ENCODE measurements around the gene GNG12.

The GNG12 gene

DNA sequence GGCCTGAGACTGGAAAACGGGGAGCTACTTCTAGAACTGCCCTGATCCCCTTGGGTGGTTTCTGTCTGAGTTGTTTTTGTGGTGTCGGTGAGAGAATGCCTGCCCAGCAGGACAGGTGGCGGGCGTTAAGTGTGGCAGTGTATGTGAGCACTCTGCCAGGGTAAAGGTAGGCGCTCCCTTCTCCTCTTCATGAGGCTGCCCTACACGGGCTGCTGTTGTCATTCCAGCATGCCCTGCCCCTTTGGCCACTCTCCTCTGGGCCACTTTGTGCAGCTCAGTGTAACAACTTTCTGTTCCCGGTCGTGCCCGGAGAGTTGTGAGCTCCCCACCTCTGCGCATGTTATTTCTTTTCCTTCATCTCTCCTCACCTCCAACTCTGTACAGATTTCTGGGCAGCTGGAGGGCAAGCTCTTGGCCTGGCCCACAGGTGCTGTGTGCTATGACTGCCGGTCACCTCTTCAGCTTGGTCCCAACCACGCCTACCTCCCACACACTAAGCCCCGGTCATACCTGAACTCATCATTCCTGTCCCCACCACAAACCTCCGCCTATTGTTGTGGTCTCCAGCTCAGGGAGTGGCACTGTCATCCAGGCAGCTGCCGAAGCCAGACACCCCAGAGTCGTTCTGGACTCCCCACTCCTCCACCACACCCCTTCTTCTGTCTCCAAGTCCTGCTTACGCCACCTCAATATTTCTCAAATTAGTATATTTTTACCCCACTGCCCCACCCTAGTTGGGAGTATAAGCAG lies 79.3 kb downstream of the GNG12 start:
- DNase-seq (ENCODE audit: low spot score): no peak

DNA sequence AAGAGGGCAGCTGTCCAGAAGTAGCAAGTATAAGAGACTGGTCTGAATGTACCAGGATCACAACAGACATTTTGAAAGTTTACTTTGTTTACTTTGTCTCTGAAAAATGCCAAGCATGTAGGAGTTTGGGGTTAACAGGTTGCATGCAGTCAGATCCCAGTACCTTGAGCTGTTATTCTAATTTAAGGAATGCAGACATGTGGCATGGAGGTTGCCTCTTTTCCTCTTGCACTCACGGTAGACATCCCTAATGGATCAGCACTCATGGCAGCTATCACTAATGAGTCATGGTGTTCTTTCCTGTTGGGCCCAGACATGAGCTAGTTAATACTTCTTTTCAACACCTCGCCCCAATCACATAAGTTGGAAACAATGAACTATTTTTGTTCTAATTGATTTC lies 81.0 kb downstream of the GNG12 start:
- no peak for DNase-seq (ENCODE audit: low spot score)

DNA sequence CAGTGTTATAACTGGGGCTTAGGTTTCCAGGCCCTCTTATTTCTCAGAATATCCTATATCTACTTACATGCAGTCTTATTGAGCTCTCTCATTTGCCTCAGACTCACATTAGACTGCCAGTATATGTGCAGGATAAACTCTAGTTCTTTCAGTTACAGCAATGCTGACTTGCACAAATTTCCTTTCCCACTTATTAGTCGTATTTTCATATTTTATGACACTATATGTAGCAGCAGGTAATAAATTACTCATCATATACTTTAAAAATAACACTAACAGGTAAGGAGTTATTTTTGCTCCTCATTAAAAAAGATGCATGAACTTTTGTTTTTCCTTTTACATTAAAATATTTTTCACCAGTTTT lies 82.6 kb downstream of the GNG12 start:
- DNase-seq (ENCODE audit: low spot score): no peak

DNA sequence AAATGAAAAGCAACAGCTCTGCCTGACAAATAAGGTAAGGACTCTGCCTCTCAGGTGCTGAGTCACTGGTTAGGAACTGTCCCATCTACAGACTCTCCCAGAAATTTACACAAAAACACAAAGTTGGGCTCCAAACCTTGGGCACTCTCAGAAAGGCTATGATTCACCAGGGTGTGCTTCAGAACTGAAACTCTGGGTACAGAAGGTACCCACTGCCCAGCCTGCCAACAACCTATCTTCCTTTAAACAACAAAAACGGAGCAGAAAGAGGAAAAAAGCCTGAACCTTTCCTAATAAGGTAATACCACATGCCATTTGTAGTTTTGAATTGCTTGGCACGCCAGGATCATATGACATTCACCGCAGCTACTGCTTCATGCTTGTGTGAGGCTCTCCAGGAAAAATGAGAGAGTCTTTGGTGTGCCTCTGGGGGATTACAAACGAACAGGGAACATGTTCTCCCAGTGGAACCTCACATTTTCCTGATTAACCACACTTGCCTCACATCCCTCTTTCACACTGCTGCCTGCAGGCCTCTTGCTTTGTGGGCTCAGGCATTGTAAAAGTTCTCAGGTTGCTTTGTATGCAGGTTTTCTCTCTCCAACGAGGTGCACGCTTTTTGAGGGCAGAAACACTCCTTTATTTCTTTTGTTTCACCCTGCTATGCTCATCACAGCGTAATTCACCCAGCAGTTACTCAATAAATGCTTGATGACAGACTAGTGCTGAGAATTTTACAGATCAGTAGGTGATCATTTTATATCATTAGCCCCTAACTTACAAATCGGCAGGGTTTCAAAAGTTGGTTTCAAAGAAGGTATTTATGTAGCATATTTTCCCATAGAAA lies 83.2 kb downstream of the GNG12 start:
- peak; percentile 75 for DNase-seq (ENCODE audit: low spot score)

DNA sequence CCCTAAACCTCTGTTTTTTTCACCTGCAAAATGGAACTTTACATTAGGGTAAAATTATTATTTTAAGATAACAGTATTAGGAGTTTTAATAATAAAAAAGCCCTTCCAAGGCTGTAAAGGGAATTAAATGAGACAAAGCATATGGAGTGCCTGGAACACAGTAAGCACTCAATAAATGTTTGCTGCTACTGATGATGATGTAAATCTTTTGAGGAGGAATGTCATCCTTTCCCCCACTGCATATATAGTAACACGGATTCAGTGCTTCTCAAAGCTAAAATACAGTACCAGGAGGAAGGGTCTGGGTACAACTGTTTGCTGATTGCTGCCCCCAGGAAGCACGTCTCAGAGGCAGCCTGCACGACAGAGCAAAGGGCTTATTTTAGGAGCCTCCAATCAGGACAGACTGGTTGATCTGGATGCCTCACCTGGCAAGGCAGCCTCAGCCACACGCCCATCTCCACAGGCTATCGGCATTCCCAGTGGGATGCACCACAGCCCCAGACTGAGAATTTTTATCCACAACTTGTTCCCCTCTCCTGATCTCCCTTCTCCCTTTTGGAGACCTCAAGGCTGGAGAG lies 83.9 kb downstream of the GNG12 start:
- DNase-seq (ENCODE audit: low spot score): no peak

DNA sequence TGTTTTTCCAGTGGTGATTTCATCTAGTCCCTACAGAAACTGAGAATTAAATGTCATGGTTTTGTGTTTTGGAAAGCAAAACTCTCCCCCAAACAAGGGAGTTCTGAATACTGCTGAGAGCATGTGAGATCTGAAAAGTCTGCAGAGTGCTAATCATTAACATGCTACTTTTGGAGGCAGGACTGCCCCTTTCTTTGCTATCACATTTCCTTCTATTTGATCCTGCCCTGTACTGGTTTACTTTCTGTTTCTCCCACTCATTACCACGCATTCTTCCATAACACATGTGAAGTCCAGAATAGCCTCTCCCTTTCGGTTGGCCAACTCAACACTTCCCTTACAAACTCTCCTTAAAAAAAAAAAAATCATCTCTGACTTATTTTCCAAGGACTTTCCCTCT lies 84.6 kb downstream of the GNG12 start:
- peak; percentile 63 for DNase-seq (ENCODE audit: low spot score)

DNA sequence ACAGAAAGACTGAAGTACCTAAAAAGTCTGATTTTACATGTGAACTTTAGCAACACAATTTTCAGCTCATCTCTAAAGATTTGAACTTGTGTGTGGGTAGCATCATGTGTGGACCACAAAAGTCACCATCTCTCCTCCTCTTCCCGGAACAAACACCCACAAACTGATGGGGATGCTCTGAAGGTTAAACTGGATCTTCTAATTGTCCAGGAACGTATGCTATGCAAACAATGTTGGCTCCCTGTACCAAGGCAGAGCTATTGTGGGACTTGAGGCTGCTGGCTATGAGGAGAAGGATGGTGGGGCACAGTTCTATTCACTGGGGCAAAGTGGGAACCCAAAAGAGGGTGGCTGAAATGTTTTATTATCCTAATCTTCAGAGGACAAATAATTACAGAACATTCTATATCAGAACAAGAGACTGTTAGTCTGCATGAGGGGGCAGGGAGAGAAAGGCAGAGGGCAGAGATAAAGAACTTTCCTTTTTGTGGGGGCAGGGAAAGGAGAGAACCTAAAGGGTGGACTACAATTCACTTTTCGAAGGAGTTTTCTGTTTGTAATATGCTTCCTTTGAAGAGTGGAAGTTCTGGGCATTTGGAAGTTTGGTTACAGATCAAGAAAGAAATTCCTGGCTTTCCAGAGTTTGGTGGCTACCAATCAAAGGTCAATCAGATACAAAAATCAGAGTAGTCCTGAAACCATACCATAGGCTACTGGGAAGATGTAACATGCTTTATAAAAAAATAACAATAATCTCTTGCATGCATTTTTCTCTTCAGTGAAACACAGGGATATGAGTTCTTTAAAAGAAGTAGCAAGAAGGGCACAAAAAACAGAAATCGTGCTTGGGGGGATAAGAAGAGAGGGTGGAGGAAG lies 85.4 kb downstream of the GNG12 start:
- peak; percentile 74 for DNase-seq (ENCODE audit: low spot score)

DNA sequence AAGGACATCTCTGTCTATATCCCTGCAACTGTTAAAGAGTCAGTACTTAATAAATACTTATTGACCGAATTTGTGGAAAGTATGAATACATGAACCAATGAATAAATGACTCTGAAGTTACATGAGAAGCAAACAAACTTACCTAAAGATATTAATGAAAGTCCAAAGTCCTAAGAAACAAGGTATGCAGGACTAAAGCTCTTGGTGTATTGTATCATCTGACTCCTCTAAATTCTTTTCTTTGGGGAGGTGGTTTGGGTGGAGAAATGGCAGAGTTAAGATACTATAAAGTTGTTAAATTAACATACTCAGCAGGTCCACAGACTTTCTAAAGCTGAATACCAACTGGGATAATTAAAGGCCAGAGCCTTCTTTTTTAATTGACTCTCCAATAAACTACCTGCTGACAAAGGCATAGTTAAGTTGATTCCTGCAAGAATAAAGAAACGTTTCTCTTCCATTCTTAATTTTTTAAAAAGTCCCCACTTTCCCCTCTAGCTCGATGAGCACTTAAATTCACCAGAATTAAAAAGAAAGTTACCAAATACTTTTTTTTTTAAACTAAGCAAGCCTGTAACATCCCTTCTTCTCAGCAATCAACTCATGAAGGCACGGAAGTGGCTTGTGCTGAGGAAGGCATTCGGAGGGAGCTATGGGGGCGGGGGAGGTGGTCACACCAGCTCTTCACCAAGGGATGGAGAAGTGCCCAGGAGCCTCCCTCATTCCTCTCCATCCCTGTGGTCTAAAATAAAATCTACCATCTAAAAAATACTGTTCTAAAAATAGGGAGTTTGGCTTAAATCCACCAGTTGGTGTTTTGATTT lies 87.2 kb downstream of the GNG12 start:
- DNase-seq (ENCODE audit: low spot score): peak; percentile 54

DNA sequence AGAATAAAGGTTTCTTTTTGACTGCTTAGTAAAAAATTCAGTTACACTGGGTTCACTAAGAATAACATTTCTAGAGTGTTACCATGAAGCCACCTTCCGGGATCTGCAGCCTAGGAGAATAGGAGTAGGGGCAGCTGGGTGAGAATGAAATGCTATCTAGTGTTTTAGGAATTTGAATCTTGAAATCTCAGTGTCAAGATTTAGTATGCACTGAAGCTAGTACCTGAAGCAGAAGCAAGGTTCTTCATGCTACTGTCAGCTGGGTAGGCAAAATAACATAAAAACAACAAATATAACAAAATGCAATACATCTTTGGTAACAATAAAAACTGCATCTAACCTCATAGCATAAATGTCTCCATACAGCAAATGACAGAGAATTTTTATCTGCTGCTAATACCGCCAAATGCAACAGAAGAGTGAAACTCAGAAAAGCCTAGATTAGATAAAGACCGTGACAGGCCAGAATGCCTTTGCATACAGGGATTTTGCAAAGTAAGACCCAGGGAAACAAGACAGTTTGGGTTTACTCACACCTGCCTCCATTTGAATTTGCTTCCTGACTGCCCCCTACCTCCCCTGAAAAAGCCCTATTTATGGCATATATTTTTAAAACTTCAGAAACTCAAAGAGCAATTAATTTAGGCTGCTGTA lies 90.1 kb downstream of the GNG12 start:
- no peak for DNase-seq (ENCODE audit: low spot score)

DNA sequence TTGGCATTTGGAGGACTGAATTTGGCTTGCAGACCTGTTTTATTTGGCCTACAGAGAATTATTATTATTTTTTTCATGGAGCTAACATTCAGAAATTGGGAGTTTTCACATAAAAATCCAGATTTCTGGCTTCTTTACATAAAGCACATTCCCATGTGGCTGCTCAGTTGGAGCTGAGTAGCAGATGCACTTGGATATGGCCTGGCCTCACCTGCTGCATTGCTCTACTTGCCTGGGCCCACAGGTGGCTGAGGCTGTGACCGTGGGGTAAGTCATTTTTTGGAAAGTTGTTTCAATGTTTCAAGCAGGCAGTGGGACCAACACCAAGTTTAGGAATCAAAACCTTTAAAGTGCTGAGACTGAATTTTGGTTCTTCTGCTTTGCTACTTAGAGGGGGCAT lies 91.5 kb downstream of the GNG12 start:
- DNase-seq (ENCODE audit: low spot score): no peak

DNA sequence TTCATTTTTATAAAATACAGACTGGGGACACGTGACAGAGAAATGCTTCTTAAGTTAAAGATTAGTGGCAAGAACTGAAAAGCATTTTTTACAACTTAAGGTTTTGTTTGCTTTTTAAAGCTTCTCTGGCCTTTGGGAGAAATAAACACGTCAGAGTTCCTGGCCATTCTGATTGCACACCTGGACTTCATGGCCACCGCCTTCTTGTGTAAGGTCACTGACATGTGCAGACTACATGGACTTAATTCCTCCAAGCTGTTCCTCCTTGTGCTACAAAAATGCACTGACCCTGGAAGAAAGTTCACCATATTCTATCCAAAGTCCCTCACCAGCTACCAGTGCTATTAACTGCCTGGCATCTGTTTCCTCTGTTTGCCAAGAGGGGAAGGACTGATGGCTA lies 92.1 kb downstream of the GNG12 start:
- DNase-seq (ENCODE audit: low spot score): no peak

DNA sequence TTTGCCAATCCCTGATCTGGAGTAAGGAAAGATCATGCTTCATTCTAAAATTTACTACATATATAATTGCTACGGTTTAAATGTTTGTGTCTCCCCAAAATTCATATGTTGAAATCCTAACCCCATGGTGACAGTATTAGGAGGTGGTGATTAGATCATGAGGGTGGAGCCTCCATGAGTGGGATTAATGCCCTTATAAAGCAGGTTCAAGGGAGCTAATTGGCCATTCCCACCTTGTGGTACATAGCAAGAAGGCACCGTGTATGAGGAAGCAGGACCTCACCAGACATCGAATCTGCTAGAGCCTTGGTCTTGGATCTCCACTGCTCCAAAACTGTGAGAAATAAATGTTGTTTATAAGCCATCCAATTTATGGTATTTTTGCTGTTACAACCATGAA lies 92.7 kb downstream of the GNG12 start:
- no peak for DNase-seq (ENCODE audit: low spot score)

DNA sequence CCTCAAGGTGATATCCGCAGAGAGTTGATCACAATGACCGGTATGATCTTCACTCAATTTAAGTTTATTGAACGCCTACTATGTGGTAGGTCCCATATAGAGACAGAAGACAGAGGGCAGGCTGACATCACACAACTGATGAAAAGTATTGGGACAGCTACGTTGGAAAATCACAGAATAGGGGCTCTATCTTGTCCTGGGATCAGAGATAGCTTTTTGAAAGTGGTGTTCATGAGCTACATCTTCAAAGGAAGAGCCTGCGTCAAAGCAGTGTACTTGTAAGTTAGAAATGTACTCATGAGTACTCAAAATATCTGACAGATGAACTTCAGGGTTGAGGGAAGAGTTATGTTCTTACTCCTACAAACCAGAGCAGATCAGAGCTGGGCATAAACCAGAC lies 93.9 kb downstream of the GNG12 start:
- no peak for DNase-seq (ENCODE audit: low spot score)

DNA sequence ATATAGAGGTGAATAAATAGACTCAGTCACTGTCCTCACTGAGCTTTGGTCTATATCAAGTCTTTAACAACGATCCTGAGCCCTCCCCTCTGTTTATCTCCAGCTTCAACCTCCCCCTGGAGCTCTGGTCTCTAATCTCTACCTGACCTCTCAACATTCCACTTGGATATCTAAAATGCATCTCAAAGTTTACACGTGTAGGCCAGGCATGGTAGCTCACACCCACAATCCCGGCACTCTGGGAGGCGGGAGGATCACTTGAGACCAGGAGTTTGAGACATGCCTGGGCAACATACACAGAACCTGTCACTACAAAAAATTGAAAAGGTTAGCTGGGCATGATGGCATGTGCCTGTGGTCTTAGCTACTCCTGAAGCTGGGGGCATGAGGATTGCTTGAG lies 94.9 kb downstream of the GNG12 start:
- DNase-seq (ENCODE audit: low spot score): no peak

DNA sequence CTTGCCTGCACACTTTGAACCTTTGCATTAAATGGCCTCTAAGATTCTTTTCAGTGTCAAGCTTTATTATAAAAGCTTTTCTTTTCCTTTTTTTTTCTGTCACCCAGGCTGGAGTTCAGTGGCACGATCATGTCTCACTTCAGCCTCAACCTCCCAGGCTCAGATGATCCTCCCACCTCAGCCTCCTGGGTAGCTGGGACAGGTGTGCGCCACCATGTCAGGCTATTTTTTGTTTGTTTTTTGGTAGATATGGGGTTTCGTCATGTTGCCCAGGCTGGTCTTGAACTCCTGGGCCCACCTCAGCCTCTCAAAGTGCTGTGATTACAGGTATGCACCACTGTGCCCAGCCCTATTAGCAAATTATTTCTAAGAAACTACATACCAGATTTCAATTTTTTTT lies 95.4 kb downstream of the GNG12 start:
- no peak for DNase-seq (ENCODE audit: low spot score)

DNA sequence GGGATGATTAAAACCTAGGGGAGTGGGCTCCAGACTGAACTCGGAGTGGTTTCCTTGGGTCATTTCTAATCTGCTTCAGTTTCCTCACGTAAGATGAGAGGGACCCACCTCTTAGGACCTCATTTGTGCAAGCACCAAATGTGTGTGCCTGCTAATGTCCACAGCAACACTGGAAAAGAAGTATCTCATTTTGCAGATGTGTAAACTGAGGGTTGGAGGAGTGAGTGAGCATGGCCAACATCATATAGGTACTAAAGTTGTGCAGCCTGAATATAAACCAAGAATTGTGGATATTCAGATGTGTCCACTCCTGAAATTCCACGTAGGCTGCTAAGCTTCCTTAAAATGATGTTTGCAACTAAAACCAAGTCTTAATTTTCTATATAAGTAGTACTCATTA lies 96.5 kb downstream of the GNG12 start:
- no peak for DNase-seq (ENCODE audit: low spot score)

DNA sequence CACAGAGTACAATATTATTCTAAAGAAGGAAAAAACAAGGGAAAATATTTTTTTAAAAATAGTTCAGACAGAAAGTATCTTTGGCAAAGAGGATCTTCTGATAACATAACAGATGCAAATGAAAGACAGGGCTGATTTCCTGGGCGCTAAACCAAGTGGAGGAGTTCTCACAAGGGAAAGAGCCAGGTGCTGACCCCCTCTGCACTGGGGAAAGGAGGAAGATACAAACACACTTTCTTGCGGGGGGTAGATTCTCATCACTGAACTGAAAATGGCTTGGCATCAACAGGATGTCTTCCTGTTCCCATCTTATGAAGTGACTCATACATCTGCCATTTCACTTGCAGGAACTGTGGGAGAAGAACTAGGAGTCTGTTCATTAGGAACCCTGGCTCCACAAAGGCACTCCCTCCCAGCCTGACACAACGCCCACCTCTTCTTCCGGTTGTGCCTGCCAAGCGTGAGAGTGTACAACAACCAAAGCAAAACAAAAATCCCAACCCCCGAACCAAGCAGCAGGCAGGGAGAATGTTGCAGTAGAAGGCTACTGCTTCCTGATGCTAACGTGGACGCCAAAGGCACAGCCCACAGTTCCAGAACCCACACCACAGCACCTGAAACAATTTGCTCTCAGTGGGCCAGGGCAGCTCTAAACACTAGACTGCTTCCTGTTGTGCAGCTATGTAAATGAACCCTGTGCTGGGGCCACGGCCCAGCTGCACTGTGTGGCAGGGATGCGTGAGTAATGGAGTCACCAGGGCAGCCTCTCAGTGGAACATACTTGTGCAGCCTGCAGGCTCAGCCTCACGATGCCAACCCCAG lies 97.2 kb downstream of the GNG12 start:
- peak; percentile 92 for DNase-seq (ENCODE audit: low spot score)

DNA sequence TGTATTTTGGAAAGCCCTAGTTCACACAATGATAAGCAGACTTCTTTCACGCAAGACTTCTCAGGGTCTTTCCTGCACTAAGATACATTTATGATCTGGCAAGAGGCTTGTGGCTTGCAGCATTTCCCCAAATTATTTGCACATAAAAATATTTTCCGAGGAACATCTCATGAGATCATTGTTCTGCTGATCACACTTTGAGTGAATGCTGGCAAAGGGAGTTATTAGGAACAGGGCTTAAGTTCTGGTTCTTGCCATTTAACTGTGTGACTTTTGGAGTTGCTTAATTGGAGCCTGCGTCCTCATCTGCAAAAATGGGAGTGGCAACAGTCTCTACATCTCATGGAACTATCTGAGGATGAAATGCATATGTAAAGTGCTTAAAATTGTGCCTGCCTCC lies 98.1 kb downstream of the GNG12 start:
- no peak for DNase-seq (ENCODE audit: low spot score)

DNA sequence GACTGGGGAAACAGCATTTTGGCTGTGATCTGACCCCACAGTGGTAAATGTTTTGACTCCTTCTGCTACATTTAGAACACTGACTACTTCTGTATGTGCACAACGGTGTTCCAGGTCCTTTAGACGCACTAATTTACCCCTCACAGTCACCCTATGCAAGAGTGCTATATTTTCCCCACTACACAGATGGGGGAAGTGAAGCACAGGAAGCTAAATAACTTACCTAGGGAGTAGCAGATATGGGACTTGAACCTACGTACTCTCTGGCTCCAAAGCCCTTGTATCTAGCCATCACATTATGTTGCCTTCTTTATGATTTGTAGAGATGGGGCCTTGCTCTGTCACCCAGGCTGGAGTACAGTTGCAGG lies 99.0 kb downstream of the GNG12 start:
- DNase-seq (ENCODE audit: low spot score): no peak

DNA sequence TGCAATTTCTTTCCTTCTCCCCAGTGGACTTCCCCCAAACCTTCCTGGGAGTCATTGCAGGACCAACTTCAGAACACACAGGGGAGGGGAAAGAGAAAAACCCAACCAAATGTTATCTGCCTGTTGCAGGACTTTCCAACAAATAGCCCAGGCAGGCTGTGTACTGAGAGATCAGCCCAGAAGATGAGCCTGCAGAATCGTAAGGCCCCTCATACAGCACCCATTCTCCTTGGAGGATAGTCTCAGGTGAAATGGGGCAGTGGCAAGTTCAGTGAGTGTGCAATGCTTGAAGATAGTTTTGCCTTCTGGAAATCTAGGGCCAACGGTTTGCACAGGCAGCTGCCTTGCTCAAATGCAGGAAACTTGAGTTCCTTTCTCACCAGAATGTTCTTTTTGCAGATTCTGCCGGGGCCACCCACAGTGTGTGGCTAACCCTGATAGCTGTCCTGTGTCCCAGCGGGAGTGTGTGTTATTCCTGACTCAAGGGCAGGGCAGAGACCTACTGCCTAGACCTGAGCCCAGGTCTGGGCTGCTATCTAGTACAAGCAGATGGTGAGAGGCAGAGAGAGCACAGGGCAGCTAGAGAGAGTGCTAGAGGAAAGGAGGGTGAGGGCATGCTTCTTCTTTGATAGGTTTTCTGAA lies 99.5 kb downstream of the GNG12 start:
- no peak for DNase-seq (ENCODE audit: low spot score)

Data from AG08395 (cell line).